Measurements from ENCODE around the gene SUSD5.

The SUSD5 gene

GRCh38 chr3:33218446-33219174 is at the start of gene SUSD5:
SUSD5 (minus strand) TSS chr3:33218810; CDS start chr3:33218797, 13 bp downstream.
- peak; percentile 80 for DNase-seq (ENCODE audit: low spot score)

GRCh38 chr3:33260104-33260503 is 41.5 kb upstream of the SUSD5 start:
- DNase-seq (ENCODE audit: low spot score) = no peak

- DNase-seq (ENCODE audit: low spot score) = no peak
Measured at GRCh38 chr3:33256249-33256648, 37.6 kb upstream of the SUSD5 start.

GRCh38 chr3:33250712-33251111 is 32.1 kb upstream of the SUSD5 start:
- no peak for DNase-seq (ENCODE audit: low spot score)

- DNase-seq (ENCODE audit: low spot score) = no peak
Measured at GRCh38 chr3:33246786-33247185, 28.2 kb upstream of the SUSD5 start.

GRCh38 chr3:33240261-33240660 is 21.7 kb upstream of the SUSD5 start:
- DNase-seq (ENCODE audit: low spot score) = no peak

- no peak for DNase-seq (ENCODE audit: low spot score)
Measured at GRCh38 chr3:33238923-33239322, 20.3 kb upstream of the SUSD5 start.

GRCh38 chr3:33237439-33237838 is 18.8 kb upstream of the SUSD5 start:
- DNase-seq (ENCODE audit: low spot score) = no peak

- no peak for DNase-seq (ENCODE audit: low spot score)
Measured at GRCh38 chr3:33236005-33236404, 17.4 kb upstream of the SUSD5 start.

- no peak for DNase-seq (ENCODE audit: low spot score)
Measured at GRCh38 chr3:33233884-33234283, 15.3 kb upstream of the SUSD5 start.

GRCh38 chr3:33231756-33232465 is 13.3 kb upstream of the SUSD5 start:
- DNase-seq (ENCODE audit: low spot score) = no peak

GRCh38 chr3:33229947-33230346 is 11.3 kb upstream of the SUSD5 start:
- DNase-seq (ENCODE audit: low spot score) = no peak

- DNase-seq (ENCODE audit: low spot score) = no peak
Measured at GRCh38 chr3:33229066-33229465, 10.5 kb upstream of the SUSD5 start.

- DNase-seq (ENCODE audit: low spot score) = no peak
Measured at GRCh38 chr3:33221241-33221640, 2.6 kb upstream of the SUSD5 start.

GRCh38 chr3:33219175-33219487 is 521 bp upstream of the SUSD5 start:
- DNase-seq (ENCODE audit: low spot score) = no peak

- no peak for DNase-seq (ENCODE audit: low spot score)
Measured at GRCh38 chr3:33217866-33218445, 654 bp downstream of the SUSD5 start.

GRCh38 chr3:33215739-33216138 is 2.9 kb downstream of the SUSD5 start:
- no peak for DNase-seq (ENCODE audit: low spot score)

GRCh38 chr3:33212406-33212805 is 6.2 kb downstream of the SUSD5 start:
- no peak for DNase-seq (ENCODE audit: low spot score)

GRCh38 chr3:33211444-33211843 is 7.2 kb downstream of the SUSD5 start:
- no peak for DNase-seq (ENCODE audit: low spot score)

- DNase-seq (ENCODE audit: low spot score) = no peak
Measured at GRCh38 chr3:33209357-33209756, 9.3 kb downstream of the SUSD5 start.

- no peak for DNase-seq (ENCODE audit: low spot score)
Measured at GRCh38 chr3:33202711-33203457, 15.7 kb downstream of the SUSD5 start.

- no peak for DNase-seq (ENCODE audit: low spot score)
Measured at GRCh38 chr3:33201195-33201594, 17.4 kb downstream of the SUSD5 start.

- DNase-seq (ENCODE audit: low spot score) = no peak
Measured at GRCh38 chr3:33196538-33196937, 22.1 kb downstream of the SUSD5 start.
